Heart left ventricle (tissue), 16 donors: Measurements from ENCODE around the gene GDPD4. TPM values are rescaled to one million over a fixed set of nuclear protein-coding genes. Genes with fewer than 3 reads are reported as not detected.

Experiments
- ATAC-seq, 4 donors: fragments of 200-7000 bp; cut with Tn5 transposase; one replicate each; pipeline ENCODE4 v1.9.1; 2020 to 2022; ENCODE audit warnings: moderate library complexity in 4 of 4, mild to moderate bottlenecking in 3 of 4, moderate number of reproducible peaks in 1 of 4
- DNase-seq, 5 donors: peaks; one replicate each; pipeline ENCODE4 v3.0.0-alpha.2; 2020
- H3K27ac ChIP-seq, 12 donors: fragments of 200-600 bp; sonication (generic) in 4 of 12; one replicate each; pipeline versions ENCODE4 v1.5.0 to v1.8.0; 2016 to 2022; ENCODE audit warnings: mild to moderate bottlenecking in 2 of 12
- H3K27me3 ChIP-seq, 9 donors: fragments of 200-600 bp; sonication (generic) in 2 of 9; one replicate each; pipeline versions ENCODE4 v1.5.1 to v1.8.0; 2016 to 2022; ENCODE audit warnings: mild to moderate bottlenecking in 3 of 9
- H3K36me3 ChIP-seq, 9 donors: fragments of 200-600 bp; sonication (generic) in 2 of 9; one replicate each; pipeline versions ENCODE4 v1.5.0 to v1.8.0; 2018 to 2022; ENCODE audit warnings: mild to moderate bottlenecking in 2 of 9
- H3K4me1 ChIP-seq, 12 donors: fragments of 200-600 bp; sonication (generic) in 4 of 12; one replicate each; pipeline versions ENCODE4 v1.5.0 to v1.8.0; 2016 to 2022; ENCODE audit warnings: mild to moderate bottlenecking in 3 of 12
- H3K4me3 ChIP-seq, 12 donors: fragments of 200-600 bp; sonication (generic) in 4 of 12; one replicate each; pipeline versions ENCODE4 v1.5.0 to v1.8.0; 2017 to 2022; ENCODE audit warnings: mild to moderate bottlenecking in 9 of 12, moderate library complexity in 4 of 12
- H3K9me3 ChIP-seq, 12 donors: fragments of 200-600 bp; sonication (generic) in 4 of 12; one replicate each; pipeline versions ENCODE4 v1.5.0 to v1.8.0; 2016 to 2022; ENCODE audit warnings: mild to moderate bottlenecking in 1 of 12
- POLR2A ChIP-seq, 2 donors: fragments of 450-650 bp; IDR thresholded peaks; one replicate each; pipeline ENCODE4 v1.6.1; 2017; ENCODE audit warnings: antibody characterized with exemption in 2 of 2, mild to moderate bottlenecking in 2 of 2, moderate library complexity in 2 of 2
- whole genome bisulfite sequencing, 4 donors: extraction: QIAGEN DNeasy Blood & Tissue Kit in 2 of 4; methylation state at CpG; one replicate each; pipeline versions ENCODE4 v1.1.5 to v1.1.7; 2013 to 2018; 5-methylcytosine and 5-hydroxymethylcytosine counted together
- intact Hi-C, 10 donors: fragments of 100-400 bp; cut with DNase I; formaldehyde crosslinking; loops; one replicate each; pipeline versions ENCODE4 v1.11.1 to v1.14.2; 2022
- polyA plus RNA-seq, 2 donors: library from polyadenylated mRNA; stranded (reverse); fragments of 200-250 nt; gene quantifications; one replicate each; pipeline ENCODE4 v1.2.3, GENCODE V29; 2013
- total RNA-seq, 9 donors: library from RNA; depleted of rRNA in 2 of 9; stranded (reverse); fragments of >200 nt in 2 of 9; fragmentation: NEBNext Ultra II Directional in 3 of 9; extraction: Animal tissue kit (Norgen Biotek cat#: 25700) in 3 of 9; gene quantifications; one replicate each; pipeline versions ENCODE4 v1.1.0 to v1.2.4, GENCODE V29; 2016 to 2023
- TF ChIP-seq, protein P1 (sequence below), 12 donors: fragments of 200-600 bp; sonication (generic) in 4 of 12; IDR thresholded peaks; one replicate each; pipeline versions ENCODE4 v1.5.0 to v1.8.0; 2018 to 2022; ENCODE audit warnings: antibody characterized with exemption in 12 of 12, mild to moderate bottlenecking in 5 of 12
- donor health status: ischemic (EF 13 %, LVEDD 7.1; RV severe dilation, severe dysfunction).
- donor health status: healthy with polysubstance abuse.
- donor health status: DM: no; HTN: yes; CAD: no.
- donor health status: DM: no; HTN: no; CAD: no.
- donor health status: ischemic (EF 25% LVEDD 6.9; RV normal size, moderate dysfunction).
- donor health status: ischemic (EF 25% LVEDD 5.7; RV mildly dilated, moderate dysfunction).
- donor health status: healthy.
- donor health status: DM: yes; HTN: yes; CAD: no.
- donor health status: ischemic (EF 35%, LVEDD 5.7; RV mildly dilated, moderate dysfunction).
- donor health status: nonischemic (EF 11% LVEDD 7.7; RV severe dilation, severe dysfunction).
- donor health status: DM: yes; HTN: yes; CAD: no.
- donor health status: PGD.
- donor health status: ischemic (EF 29% LVEDD 5.4; RV normal size, mild dysfunction).
- donor health status: nonischemic (EF 23%, LVEDD 6.1; RV moderate dilation, normal function).

Gene GDPD4
- total and polyA plus RNA-seq, 11 donors: 0.19 TPM; not detected in 10

GRCh38 chr11:77193911-77194830 is 107.3 kb downstream of the GDPD4 start:
- TF ChIP-seq, protein P1, sequence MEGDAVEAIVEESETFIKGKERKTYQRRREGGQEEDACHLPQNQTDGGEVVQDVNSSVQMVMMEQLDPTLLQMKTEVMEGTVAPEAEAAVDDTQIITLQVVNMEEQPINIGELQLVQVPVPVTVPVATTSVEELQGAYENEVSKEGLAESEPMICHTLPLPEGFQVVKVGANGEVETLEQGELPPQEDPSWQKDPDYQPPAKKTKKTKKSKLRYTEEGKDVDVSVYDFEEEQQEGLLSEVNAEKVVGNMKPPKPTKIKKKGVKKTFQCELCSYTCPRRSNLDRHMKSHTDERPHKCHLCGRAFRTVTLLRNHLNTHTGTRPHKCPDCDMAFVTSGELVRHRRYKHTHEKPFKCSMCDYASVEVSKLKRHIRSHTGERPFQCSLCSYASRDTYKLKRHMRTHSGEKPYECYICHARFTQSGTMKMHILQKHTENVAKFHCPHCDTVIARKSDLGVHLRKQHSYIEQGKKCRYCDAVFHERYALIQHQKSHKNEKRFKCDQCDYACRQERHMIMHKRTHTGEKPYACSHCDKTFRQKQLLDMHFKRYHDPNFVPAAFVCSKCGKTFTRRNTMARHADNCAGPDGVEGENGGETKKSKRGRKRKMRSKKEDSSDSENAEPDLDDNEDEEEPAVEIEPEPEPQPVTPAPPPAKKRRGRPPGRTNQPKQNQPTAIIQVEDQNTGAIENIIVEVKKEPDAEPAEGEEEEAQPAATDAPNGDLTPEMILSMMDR (IDR thresholded peaks at IDR 0.05): no peak
- TF ChIP-seq POLR2A (IDR thresholded peaks at IDR 0.05): no peak
- peaks cover 0 to 9% (median 3%) of the 10 kb centered on the region in 12 donors for H3K4me1 ChIP-seq
- H3K36me3 ChIP-seq: peaks cover 0 to 3% (median 0%) of the 10 kb centered on the region in 9 donors
- H3K9me3 ChIP-seq: no peaks in the 10 kb centered on the region
- WGBS, 4 donors: 89 to 95% (median 92%) methylated on average over 3 to 15 of the region's 15 CpGs
- ATAC-seq (no peak), DNase-seq (peak in 1 of 5 donors; percentile 51)
- H3K4me3 ChIP-seq: no peak overlapping the region
- no peaks in the 10 kb centered on the region for H3K27me3 ChIP-seq
- intact Hi-C loops: loop anchor here in 6 of 10 donors (2.0 to 10.0 kb wide), 5 partner anchors 149 to 423 kb away; no protein-coding TSS in a partner anchor
- H3K27ac ChIP-seq: no peak overlapping the region

- Histone ChIP-seq H3K9me3 (no peaks in the 10 kb centered on the region), H3K4me1 (peaks cover 0 to 9% (median 3%) of the 10 kb centered on the region in 12 donors), H3K36me3 (peaks cover 0 to 3% (median 0%) of the 10 kb centered on the region in 9 donors), H3K27ac (no peak overlapping the region), H3K27me3 (no peaks in the 10 kb centered on the region), H3K4me3 (no peak overlapping the region)
- intact Hi-C loops: loop anchor here in 5 of 10 donors (5.0 to 10.0 kb wide), 4 partner anchors 148 to 424 kb away; no protein-coding TSS in a partner anchor
- ATAC-seq (no peak), DNase-seq (no peak)
- TF ChIP-seq, protein P1 (IDR thresholded peaks at IDR 0.05): no peak
- no peak for TF ChIP-seq POLR2A (IDR thresholded peaks at IDR 0.05)
Observed at GRCh38 chr11:77193167-77193566, 108.3 kb downstream of the GDPD4 start.

- 31 to 44% (median 40%) methylated on average over 22 to 27 of the region's 27 CpGs for WGBS, 4 donors
- TF ChIP-seq, protein P1 (IDR thresholded peaks at IDR 0.05): peak in 7 of 12 donors; percentile 15 to 45 (median 34)
- no peak for TF ChIP-seq POLR2A (IDR thresholded peaks at IDR 0.05)
- Histone ChIP-seq H3K4me3 (no peak overlapping the region), H3K9me3 (no peaks in the 10 kb centered on the region), H3K4me1 (peaks cover 0 to 9% (median 3%) of the 10 kb centered on the region in 12 donors), H3K27me3 (no peaks in the 10 kb centered on the region), H3K36me3 (peaks cover 0 to 3% (median 0%) of the 10 kb centered on the region in 9 donors), H3K27ac (no peak overlapping the region)
- intact Hi-C loops: loop anchor here in 5 of 10 donors (5.0 to 10.0 kb wide), 4 partner anchors 147 to 425 kb away; no protein-coding TSS in a partner anchor
- peak in 1 of 5 donors; percentile 58 for DNase-seq
- peak in 1 of 4 donors; percentile 6 for ATAC-seq
Observed at GRCh38 chr11:77191823-77192495, 109.5 kb downstream of the GDPD4 start.
